Stimulated activated CD8-positive, alpha-beta memory T cell treated with anti-CD3 and anti-CD28 coated beads, Interleukin-15, amount 100 ng/mL, for 48 hours (primary cell): Measurements from ENCODE around the gene MUC16.
"Not testable (repeated sequence)": the region's sequence is repeated elsewhere in the genome, so short reads cannot be mapped to it uniquely, and the experiment has no call there.

Source experiments
- DNase-seq, 2 donors: peaks; one replicate each; pipeline ENCODE4 v3.0.0-alpha.2; 2020; ENCODE audit warnings: low read depth in 2 of 2

The MUC16 gene

GRCh38 chr19:9009935-9010651, at the start of gene MUC16:
MUC16 (minus strand) TSS chr19:9010409.
- DNase-seq, result no peak

- no peak for DNase-seq
Observed at GRCh38 chr19:9058905-9059667, 48.9 kb upstream of the MUC16 start.

GRCh38 chr19:9057505-9058258, 47.5 kb upstream of the MUC16 start:
- no peak for DNase-seq

GRCh38 chr19:9056131-9056530, 45.9 kb upstream of the MUC16 start:
- DNase-seq, result not testable (repeated sequence)

GRCh38 chr19:9054765-9055164, 44.6 kb upstream of the MUC16 start:
- DNase-seq, result no peak

- DNase-seq, result no peak
Observed at GRCh38 chr19:9054207-9054606, 44.0 kb upstream of the MUC16 start.

GRCh38 chr19:9053674-9054073, 43.5 kb upstream of the MUC16 start:
- not testable (repeated sequence) for DNase-seq

GRCh38 chr19:9052894-9053293, 42.7 kb upstream of the MUC16 start:
- DNase-seq, result no peak

- DNase-seq, result no peak
Observed at GRCh38 chr19:9046694-9047093, 36.5 kb upstream of the MUC16 start.

- DNase-seq, result no peak
Observed at GRCh38 chr19:9044449-9044848, 34.2 kb upstream of the MUC16 start.

- DNase-seq, result no peak
Observed at GRCh38 chr19:9043524-9043923, 33.3 kb upstream of the MUC16 start.

GRCh38 chr19:9041023-9041422, 30.8 kb upstream of the MUC16 start:
- no peak for DNase-seq

GRCh38 chr19:9040131-9040530, 29.9 kb upstream of the MUC16 start:
- no peak for DNase-seq

GRCh38 chr19:9039728-9040127, 29.5 kb upstream of the MUC16 start:
- DNase-seq, result no peak

- DNase-seq, result no peak
Observed at GRCh38 chr19:9037400-9038062, 27.3 kb upstream of the MUC16 start.

GRCh38 chr19:9032136-9032631, 22.0 kb upstream of the MUC16 start:
- DNase-seq, result no peak

GRCh38 chr19:9018163-9018875, 8.1 kb upstream of the MUC16 start:
- no peak for DNase-seq

- no peak for DNase-seq
Observed at GRCh38 chr19:9014803-9015202, 4.6 kb upstream of the MUC16 start.

GRCh38 chr19:9013988-9014387, 3.8 kb upstream of the MUC16 start:
- DNase-seq, result no peak

- DNase-seq, result no peak
Observed at GRCh38 chr19:9011875-9012274, 1.7 kb upstream of the MUC16 start.

- DNase-seq, result no peak
Observed at GRCh38 chr19:9010693-9011092, 484 bp upstream of the MUC16 start.
